HepG2 (cell line): ENCODE measurements around the gene GPSM1. TPM values are rescaled to one million over a fixed set of nuclear protein-coding genes. Genes with fewer than 3 reads are reported as not detected.

Experiments used
- ETV5 ChIP-seq: IDR thresholded peaks from 2 replicates; pipeline ENCODE4 v1.6.1; 2018; ENCODE audit warnings: missing biosample characterization, missing genetic modification reagents, inconsistent platforms, borderline replicate concordance
- FIP1L1 ChIP-seq: fragments of 200-400 bp; formaldehyde crosslinking; IDR thresholded peaks from 2 replicates; pipeline ENCODE4 v1.6.1; 2018; ENCODE audit warnings: low read depth, mild to moderate bottlenecking, low read length, moderate library complexity, borderline replicate concordance; ENCODE audit not compliant: insufficient read depth
- HES4 ChIP-seq: sonication (generic); formaldehyde crosslinking; IDR thresholded peaks from 2 replicates; pipeline ENCODE4 v1.9.0; 2021; ENCODE audit warnings: mild to moderate bottlenecking, missing genetic modification reagents, borderline replicate concordance
- MTA3 ChIP-seq: sonication (generic); formaldehyde crosslinking; IDR thresholded peaks from 2 replicates; pipeline ENCODE4 v1.4.0; 2020; ENCODE audit warnings: missing genetic modification reagents
- ONECUT2 ChIP-seq: sonication (generic); formaldehyde crosslinking; IDR thresholded peaks from 2 replicates; pipeline ENCODE4 v1.4.0; 2020; ENCODE audit warnings: missing genetic modification reagents
- RAD51 ChIP-seq: fragments of 450-650 bp; IDR thresholded peaks from 2 replicates; pipeline ENCODE4 v1.6.1; 2016; ENCODE audit warnings: borderline replicate concordance
- TAF15 ChIP-seq: fragments of 200-400 bp; formaldehyde crosslinking; IDR thresholded peaks from one replicate; pipeline ENCODE4 v1.6.1; 2018; ENCODE audit warnings: mild to moderate bottlenecking, low read depth, low read length; ENCODE audit not compliant: poor library complexity, severe bottlenecking
- YY1 ChIP-seq: IDR thresholded peaks from 2 replicates; pipeline ENCODE4 v1.6.1; 2011; ENCODE audit warnings: low read length, low read depth, moderate library complexity, mild to moderate bottlenecking; ENCODE audit not compliant: insufficient read depth, insufficient replicate concordance
- ZFAT ChIP-seq: sonication (generic); formaldehyde crosslinking; conservative IDR thresholded peaks from 2 replicates; pipeline ENCODE4 v1.8.1; 2023; ENCODE audit warnings: missing genetic modification reagents, inconsistent platforms
- ZNF143 ChIP-seq: sonication (generic); formaldehyde crosslinking; IDR thresholded peaks from 2 replicates; pipeline ENCODE4 v1.4.0; 2020; ENCODE audit warnings: missing genetic modification reagents
- ZNF180 ChIP-seq: sonication (generic); formaldehyde crosslinking; IDR thresholded peaks from 2 replicates; pipeline ENCODE4 v1.4.0; 2020; ENCODE audit warnings: low read depth, missing genetic modification reagents, borderline replicate concordance
- ZNF737 ChIP-seq: sonication (generic); formaldehyde crosslinking; IDR thresholded peaks from 2 replicates; pipeline ENCODE4 v1.5.0; 2020; ENCODE audit warnings: missing genetic modification reagents, mild to moderate bottlenecking, borderline replicate concordance
- ZNF75D ChIP-seq: sonication (generic); formaldehyde crosslinking; IDR thresholded peaks from 2 replicates; pipeline ENCODE4 v1.8.1; 2023; ENCODE audit warnings: missing genetic modification reagents, mild to moderate bottlenecking, borderline replicate concordance
- polyA plus RNA-seq, 8 experiments: library from polyadenylated mRNA; depleted of rRNA in 3 of 8; stranded (reverse) in 7 of 8; unstranded in 1 of 8; fragments of >200 nt; fragmentation: Illumina TruSeq in 4 of 8; extraction: Trizol in 4 of 8; gene quantifications; 2 replicates each; pipeline versions ENCODE4 v1.2.1 to v1.2.3, GENCODE V29; 2011 to 2016; ENCODE audit warnings: low read depth in 4 of 8, missing spikeins in 1 of 8, mixed read lengths in 1 of 8; ENCODE audit not compliant: insufficient read depth in 1 of 8
- total RNA-seq, 5 experiments: library from RNA; depleted of rRNA; stranded (reverse); fragments of >200 nt; fragmentation: Illumina TruSeq; extraction: Trizol; gene quantifications; 2 replicates each; pipeline ENCODE4 v1.2.3, GENCODE V29; 2016; ENCODE audit warnings: low read depth in 1 of 5
- TF ChIP-seq, protein P1 (sequence below): sonication (generic); formaldehyde crosslinking; IDR thresholded peaks from 2 replicates; pipeline ENCODE4 v1.9.0; 2021; ENCODE audit warnings: missing genetic modification reagents, borderline replicate concordance
- TF ChIP-seq, protein P2 (sequence below): sonication (generic); formaldehyde crosslinking; IDR thresholded peaks from 2 replicates; pipeline ENCODE4 v1.9.0; 2021; ENCODE audit warnings: missing genetic modification reagents, borderline replicate concordance
- TF ChIP-seq, protein P3 (sequence below): sonication (generic); formaldehyde crosslinking; IDR thresholded peaks from 2 replicates; pipeline ENCODE4 v1.5.1; 2020; ENCODE audit warnings: missing genetic modification reagents, mild to moderate bottlenecking, borderline replicate concordance
- TF ChIP-seq, protein P4 (sequence below): sonication (generic); formaldehyde crosslinking; IDR thresholded peaks from 2 replicates; pipeline ENCODE4 v1.5.0; 2020; ENCODE audit warnings: missing genetic modification reagents
- TF ChIP-seq, protein P5 (sequence below): sonication (generic); formaldehyde crosslinking; IDR thresholded peaks from 2 replicates; pipeline ENCODE4 v1.5.1; 2020; ENCODE audit warnings: mild to moderate bottlenecking, missing genetic modification reagents, borderline replicate concordance

The GPSM1 gene
- total and polyA plus RNA-seq, 2 of the 13 experiments (the other 11 are each of a cell fraction or from before 2014, with no cell fraction given) = 1.0 to 2.4 TPM

DNA sequence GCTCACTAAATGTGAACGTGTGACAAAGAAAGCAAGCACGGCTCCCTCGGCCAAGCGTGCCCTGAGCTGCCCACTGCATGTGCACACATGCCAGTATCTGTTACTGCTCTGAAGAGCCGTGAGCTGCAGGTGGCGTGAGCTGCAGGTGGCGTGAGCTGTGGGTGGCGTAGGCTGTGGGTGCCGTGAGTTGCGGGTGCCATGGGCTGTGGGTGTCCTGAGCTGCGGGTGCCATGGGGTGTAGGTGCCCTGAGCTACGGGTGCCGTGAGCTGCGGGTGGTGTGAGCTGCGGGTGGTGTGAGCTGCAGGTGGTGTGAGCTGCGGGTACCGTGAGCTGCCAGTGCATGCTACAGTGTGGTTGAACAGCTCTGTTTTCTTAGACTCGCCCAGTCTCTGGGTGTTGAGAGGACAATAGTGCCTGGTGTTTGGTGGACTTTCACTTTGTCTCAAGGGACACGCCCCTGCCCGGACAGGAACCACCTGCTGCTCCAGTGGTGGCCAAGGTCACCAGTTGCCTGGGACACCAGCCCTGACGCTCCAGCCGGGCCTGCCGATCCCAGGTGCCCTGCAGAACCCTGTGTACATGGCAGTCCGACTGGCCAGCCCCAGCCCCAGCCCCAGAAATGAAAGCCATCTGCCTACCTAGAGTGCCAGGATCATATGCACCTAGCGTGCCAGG is 30.2 kb upstream of the GPSM1 start (continued):
- TF ChIP-seq, protein P1, sequence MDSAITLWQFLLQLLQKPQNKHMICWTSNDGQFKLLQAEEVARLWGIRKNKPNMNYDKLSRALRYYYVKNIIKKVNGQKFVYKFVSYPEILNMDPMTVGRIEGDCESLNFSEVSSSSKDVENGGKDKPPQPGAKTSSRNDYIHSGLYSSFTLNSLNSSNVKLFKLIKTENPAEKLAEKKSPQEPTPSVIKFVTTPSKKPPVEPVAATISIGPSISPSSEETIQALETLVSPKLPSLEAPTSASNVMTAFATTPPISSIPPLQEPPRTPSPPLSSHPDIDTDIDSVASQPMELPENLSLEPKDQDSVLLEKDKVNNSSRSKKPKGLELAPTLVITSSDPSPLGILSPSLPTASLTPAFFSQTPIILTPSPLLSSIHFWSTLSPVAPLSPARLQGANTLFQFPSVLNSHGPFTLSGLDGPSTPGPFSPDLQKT = no peak
- TF ChIP-seq MTA3 (CRISPR knock-in tag) (no peak), ZNF75D (no peak), ZNF180 (CRISPR knock-in tag) (no peak), ZFAT (CRISPR knock-in tag) (no peak), ETV5 (CRISPR knock-in tag) (peak; percentile 35; the same call in 1 of the 2 replicates), ZNF143 (no peak), YY1 (no peak), ZNF737 (no peak), FIP1L1 (no peak), RAD51 (no peak), HES4 (CRISPR knock-in tag) (no peak), TAF15 (no peak), ONECUT2 (CRISPR knock-in tag) (no peak)
- TF ChIP-seq, protein P2, sequence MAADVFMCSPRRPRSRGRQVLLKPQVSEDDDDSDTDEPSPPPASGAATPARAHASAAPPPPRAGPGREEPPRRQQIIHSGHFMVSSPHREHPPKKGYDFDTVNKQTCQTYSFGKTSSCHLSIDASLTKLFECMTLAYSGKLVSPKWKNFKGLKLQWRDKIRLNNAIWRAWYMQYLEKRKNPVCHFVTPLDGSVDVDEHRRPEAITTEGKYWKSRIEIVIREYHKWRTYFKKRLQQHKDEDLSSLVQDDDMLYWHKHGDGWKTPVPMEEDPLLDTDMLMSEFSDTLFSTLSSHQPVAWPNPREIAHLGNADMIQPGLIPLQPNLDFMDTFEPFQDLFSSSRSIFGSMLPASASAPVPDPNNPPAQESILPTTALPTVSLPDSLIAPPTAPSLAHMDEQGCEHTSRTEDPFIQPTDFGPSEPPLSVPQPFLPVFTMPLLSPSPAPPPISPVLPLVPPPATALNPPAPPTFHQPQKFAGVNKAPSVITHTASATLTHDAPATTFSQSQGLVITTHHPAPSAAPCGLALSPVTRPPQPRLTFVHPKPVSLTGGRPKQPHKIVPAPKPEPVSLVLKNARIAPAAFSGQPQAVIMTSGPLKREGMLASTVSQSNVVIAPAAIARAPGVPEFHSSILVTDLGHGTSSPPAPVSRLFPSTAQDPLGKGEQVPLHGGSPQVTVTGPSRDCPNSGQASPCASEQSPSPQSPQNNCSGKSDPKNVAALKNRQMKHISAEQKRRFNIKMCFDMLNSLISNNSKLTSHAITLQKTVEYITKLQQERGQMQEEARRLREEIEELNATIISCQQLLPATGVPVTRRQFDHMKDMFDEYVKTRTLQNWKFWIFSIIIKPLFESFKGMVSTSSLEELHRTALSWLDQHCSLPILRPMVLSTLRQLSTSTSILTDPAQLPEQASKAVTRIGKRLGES (CRISPR knock-in tag) = no peak
- TF ChIP-seq, protein P3, sequence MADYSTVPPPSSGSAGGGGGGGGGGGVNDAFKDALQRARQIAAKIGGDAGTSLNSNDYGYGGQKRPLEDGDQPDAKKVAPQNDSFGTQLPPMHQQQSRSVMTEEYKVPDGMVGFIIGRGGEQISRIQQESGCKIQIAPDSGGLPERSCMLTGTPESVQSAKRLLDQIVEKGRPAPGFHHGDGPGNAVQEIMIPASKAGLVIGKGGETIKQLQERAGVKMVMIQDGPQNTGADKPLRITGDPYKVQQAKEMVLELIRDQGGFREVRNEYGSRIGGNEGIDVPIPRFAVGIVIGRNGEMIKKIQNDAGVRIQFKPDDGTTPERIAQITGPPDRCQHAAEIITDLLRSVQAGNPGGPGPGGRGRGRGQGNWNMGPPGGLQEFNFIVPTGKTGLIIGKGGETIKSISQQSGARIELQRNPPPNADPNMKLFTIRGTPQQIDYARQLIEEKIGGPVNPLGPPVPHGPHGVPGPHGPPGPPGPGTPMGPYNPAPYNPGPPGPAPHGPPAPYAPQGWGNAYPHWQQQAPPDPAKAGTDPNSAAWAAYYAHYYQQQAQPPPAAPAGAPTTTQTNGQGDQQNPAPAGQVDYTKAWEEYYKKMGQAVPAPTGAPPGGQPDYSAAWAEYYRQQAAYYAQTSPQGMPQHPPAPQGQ = no peak
- TF ChIP-seq, protein P4, sequence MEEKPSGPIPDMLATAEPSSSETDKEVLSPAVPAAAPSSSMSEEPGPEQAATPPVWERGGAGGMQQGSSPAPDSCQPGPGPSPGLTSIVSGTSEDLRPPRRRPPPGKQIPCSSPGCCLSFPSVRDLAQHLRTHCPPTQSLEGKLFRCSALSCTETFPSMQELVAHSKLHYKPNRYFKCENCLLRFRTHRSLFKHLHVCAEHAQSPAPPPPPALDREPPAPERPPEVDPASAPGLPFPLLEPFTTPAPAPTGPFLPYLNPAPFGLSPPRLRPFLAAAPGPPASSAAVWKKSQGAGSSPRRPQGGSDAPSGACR (CRISPR knock-in tag) = no peak
- TF ChIP-seq, protein P5, sequence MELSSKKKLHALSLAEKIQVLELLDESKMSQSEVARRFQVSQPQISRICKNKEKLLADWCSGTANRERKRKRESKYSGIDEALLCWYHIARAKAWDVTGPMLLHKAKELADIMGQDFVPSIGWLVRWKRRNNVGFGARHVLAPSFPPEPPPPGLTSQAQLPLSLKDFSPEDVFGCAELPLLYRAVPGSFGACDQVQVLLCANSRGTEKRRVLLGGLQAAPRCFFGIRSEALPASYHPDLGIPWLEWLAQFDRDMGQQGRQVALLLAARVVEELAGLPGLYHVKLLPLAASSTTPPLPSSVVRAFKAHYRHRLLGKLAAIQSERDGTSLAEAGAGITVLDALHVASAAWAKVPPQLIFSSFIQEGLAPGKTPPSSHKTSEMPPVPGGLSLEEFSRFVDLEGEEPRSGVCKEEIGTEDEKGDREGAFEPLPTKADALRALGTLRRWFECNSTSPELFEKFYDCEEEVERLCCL (CRISPR knock-in tag) = no peak
